Adrenal gland (tissue), 5 donors: ENCODE data around the gene SLC46A3.

Source experiments
- POLR2A ChIP-seq, 2 donors: fragments of 450-650 bp; IDR thresholded peaks; one replicate each; pipeline ENCODE4 v1.6.1; 2017; ENCODE audit warnings: antibody characterized with exemption in 2 of 2, mild to moderate bottlenecking in 2 of 2, moderate library complexity in 1 of 2
- TF ChIP-seq, protein P1 (sequence below), 6 experiments: fragments of 450-650 bp in 4 of 6; fragments of 200-600 bp in 2 of 6; sonication (generic) in 1 of 6; IDR thresholded peaks; 1 replicate in 5 of 6; 2 replicates in 1 of 6; pipeline versions ENCODE4 v1.5.1 to v1.8.0; 2016 to 2021; ENCODE audit warnings: antibody characterized with exemption in 6 of 6, mild to moderate bottlenecking in 2 of 6, moderate library complexity in 1 of 6
- donor health status: DM: no; HTN: no; CAD: no.

- TF ChIP-seq, protein P1, sequence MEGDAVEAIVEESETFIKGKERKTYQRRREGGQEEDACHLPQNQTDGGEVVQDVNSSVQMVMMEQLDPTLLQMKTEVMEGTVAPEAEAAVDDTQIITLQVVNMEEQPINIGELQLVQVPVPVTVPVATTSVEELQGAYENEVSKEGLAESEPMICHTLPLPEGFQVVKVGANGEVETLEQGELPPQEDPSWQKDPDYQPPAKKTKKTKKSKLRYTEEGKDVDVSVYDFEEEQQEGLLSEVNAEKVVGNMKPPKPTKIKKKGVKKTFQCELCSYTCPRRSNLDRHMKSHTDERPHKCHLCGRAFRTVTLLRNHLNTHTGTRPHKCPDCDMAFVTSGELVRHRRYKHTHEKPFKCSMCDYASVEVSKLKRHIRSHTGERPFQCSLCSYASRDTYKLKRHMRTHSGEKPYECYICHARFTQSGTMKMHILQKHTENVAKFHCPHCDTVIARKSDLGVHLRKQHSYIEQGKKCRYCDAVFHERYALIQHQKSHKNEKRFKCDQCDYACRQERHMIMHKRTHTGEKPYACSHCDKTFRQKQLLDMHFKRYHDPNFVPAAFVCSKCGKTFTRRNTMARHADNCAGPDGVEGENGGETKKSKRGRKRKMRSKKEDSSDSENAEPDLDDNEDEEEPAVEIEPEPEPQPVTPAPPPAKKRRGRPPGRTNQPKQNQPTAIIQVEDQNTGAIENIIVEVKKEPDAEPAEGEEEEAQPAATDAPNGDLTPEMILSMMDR (IDR thresholded peaks at IDR 0.05): no peak
- no peak for TF ChIP-seq POLR2A (IDR thresholded peaks at IDR 0.05)
Observed at GRCh38 chr13:28739376-28739775, 20.6 kb upstream of the SLC46A3 start.
